ENCODE measurements around the gene KCNMA1.

DNA sequence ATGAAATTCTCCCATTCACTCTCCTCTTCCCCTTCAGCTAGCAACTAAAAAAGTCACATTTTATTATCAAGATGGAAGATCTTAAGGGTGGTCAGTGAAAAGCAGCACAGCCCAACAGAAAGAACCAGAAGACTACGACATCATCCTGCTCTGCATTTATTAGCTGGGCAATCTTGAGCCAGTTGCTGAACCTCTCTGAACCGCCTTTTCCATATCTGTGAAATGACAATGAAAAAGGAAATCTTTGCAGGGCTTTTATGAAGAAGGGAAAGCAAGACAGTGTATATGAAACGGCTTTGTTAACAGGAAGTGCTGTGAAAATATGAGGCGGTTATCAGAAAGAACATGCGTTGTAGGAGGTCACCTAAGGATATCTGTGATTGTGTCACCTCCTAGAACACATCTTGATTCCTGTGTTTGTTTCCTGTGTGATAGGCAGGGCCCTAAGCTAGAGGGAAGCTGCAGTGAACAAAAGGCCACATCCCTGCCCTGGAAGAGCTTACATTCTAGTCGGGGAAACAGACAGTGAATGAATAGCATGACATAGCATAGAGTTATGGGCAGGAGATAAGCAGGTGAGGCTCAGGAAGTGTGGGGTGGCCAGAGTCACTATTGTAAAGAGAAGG is 36.0 kb upstream of the KCNMA1 start:
- TF ChIP-seq, protein P1, sequence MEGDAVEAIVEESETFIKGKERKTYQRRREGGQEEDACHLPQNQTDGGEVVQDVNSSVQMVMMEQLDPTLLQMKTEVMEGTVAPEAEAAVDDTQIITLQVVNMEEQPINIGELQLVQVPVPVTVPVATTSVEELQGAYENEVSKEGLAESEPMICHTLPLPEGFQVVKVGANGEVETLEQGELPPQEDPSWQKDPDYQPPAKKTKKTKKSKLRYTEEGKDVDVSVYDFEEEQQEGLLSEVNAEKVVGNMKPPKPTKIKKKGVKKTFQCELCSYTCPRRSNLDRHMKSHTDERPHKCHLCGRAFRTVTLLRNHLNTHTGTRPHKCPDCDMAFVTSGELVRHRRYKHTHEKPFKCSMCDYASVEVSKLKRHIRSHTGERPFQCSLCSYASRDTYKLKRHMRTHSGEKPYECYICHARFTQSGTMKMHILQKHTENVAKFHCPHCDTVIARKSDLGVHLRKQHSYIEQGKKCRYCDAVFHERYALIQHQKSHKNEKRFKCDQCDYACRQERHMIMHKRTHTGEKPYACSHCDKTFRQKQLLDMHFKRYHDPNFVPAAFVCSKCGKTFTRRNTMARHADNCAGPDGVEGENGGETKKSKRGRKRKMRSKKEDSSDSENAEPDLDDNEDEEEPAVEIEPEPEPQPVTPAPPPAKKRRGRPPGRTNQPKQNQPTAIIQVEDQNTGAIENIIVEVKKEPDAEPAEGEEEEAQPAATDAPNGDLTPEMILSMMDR (IDR thresholded peaks at IDR 0.05) = no peak
- no peak for TF ChIP-seq POLR2A (IDR thresholded peaks at IDR 0.05; ENCODE audit: low read depth)
- TF ChIP-seq POLR2AphosphoS5 (IDR thresholded peaks at IDR 0.05) = no peak
- TF ChIP-seq EP300 (IDR thresholded peaks at IDR 0.05) = no peak
